Stimulated activated CD8-positive, alpha-beta memory T cell treated with anti-CD3 and anti-CD28 coated beads, Interleukin-4, amount 100 ng/mL, for 24 hours (primary cell): Measurements from ENCODE around the gene CSPG5.

Source experiments
- DNase-seq: peaks from one replicate; pipeline ENCODE4 v3.0.0-alpha.2; 2020; ENCODE audit warnings: low read depth

Gene CSPG5

DNA sequence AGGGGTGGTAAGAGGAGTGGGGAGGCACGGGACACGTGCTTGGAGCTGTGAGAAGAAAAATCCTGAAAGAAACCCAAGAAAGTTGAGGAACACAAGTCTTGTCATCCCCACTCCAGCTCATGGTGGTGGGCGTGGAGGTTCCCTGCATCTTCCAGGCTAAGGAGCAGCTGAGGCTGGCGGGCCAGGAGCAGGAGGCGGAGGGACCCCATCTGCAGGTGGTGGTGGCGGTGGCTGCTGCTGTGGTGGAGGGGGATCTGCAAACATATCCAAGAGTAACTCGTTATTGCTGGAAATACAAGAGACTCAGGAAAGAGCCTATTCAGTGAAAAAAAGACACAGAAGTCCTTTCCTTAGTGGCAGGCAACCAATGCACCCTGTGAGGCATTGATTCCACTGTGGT is 9.4 kb upstream of the CSPG5 start:
- DNase-seq, result no peak

DNA sequence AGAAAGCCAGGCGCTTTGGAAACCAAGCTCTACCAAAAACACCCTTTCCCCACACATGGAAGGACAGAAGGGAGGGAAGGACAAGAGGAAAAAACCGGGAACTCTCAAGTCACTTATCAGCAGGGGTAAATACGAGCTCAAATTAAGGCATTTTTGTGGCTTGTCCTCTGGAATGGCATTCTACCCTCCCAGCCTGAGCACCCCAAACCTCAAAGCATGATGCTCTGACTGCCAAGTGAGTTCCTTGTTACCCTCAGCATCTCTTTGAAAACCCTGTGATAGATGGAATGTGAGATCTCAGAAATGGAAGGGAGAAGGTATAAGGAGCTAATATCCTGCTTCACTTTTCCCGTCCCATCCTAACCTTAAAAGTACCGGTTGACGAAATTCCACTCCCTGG is 8.1 kb upstream of the CSPG5 start:
- no peak for DNase-seq

DNA sequence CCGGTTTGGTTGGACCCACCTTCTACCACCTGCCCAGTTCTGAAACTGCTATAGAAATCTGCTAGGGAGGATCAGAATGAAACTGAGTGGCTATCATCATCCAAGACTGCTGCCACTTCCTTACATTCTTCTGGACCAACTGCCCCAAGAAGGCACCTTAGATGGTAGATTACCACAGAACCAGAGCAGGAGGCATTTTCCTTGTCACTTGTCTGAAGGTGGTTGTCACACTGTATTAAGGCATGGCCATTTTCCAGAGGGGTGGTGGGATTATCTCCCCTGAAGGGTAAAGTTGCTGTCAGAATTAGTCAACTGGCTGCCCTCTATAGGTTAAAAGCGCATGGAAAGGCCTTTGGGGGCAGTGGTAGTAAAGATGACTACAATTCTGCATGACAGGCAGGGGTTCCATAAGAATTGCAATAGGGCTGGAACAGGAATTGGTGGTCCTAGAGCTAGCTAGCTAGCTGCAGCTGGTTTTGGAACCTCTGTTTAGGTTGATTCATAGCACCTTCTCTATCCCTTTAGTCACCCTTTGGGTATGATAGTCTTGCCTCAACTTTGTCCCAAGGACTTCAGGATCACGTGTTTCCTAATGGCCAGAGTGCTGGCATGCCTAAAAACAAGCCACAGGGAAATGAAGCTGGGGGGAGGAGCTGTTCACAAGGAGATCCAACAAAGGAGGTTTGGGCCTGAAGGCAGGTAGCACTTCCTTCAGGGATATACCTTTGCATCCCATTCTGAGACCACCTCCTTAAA is 4.8 kb upstream of the CSPG5 start:
- DNase-seq, result no peak

DNA sequence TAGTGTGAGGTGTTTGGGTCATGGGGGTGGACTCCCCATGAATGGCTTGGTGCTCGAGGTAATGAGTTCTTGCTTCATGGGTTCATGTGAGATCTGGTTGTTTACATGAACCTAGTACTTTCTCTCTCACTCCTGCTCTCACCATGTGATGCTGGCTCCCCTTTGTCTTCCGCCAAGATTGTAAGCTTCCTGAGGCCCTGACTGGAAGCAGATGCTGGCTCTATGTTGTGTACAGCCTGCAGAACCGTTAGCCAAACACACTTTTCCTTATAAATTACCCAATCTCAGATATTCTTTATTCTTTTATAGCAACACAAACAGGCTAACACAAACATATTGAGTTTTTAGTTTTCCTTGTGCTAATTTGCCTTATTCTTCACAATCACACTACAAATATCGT is 3.2 kb upstream of the CSPG5 start:
- DNase-seq, result no peak

DNA sequence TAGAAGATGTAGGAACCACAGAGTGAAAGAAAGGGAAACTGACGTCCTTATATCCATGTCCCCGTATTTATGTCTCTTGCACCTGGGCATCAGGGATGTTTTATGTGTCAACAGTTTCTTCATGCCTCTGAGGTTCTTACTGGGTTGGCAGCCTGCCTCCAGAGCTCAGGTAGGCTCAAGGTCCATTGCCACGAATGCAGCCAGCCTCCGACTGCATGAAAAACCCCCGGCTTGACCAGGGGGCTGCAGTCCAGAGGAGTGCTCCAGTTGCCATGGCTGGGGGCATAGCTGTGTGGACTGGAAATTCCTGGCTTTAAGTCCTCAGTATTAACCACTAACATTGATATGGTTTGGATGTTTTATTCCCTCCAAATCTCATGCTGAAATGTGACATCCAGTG is 2.8 kb upstream of the CSPG5 start:
- DNase-seq, result no peak

DNA sequence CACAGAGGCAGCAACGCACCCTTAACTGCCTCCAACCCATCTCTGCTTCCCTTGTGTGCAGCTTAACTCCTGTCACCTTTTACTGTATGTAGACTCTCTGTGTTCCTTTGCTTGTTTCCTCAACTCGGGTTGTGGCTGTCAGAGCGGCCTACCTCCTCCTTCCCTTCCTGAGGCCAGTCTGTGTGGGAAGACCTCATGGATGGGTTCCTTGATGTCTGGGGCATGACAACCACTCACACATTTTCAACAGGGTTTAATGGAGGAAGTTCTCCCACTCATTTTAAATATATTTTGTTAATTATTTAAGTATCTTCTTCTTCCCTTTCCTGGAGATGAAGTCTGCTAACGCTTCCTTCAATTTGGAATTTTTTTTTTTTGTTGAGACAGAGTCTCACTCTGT is 1.8 kb upstream of the CSPG5 start:
- DNase-seq, result no peak

DNA sequence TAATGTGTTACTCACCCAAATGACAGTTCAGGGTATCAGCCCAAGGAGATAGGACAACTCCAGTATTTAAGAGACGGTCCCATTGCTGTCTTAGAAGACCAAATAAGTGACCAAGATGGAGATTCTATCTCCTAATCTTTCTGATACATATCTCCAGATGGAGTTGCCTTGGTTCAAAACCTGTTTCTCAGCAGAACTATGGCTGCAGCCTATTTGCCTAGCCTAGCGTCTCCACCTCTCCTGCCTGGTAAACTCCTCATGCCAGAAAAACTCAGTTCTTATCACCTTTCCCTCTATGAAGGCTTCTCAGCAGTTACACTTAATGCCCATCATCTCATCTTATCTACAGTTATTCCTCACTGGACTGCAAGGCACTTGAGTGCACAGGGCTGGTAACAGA is 1.2 kb upstream of the CSPG5 start:
- DNase-seq, result no peak

DNA sequence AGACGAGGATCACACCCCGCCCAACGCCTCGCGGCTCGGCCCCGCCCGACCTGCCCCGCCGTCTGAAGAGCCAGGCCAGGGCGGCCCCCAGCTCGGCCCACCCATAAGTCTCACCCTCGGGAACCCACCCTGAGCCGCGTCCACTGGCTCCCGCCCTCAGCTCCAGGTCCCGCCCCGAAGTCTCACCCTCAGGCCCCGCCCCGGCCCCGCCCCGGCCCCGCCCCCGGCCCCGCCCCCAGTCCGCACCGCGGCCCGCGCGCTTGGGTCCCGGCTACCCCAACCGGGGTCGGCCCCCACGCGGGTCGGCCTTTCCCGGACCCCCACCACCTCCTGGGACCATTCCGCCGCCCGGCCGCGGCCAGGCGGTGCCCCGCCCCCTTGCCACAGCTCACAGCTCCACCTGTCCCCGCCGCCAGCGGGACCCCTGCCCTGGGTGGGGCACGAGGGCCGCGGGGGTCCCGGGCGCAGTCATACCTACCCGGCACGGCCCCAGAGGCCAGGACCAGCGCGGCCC is 489 bp downstream of the CSPG5 start:
- DNase-seq, result peak; percentile 13

DNA sequence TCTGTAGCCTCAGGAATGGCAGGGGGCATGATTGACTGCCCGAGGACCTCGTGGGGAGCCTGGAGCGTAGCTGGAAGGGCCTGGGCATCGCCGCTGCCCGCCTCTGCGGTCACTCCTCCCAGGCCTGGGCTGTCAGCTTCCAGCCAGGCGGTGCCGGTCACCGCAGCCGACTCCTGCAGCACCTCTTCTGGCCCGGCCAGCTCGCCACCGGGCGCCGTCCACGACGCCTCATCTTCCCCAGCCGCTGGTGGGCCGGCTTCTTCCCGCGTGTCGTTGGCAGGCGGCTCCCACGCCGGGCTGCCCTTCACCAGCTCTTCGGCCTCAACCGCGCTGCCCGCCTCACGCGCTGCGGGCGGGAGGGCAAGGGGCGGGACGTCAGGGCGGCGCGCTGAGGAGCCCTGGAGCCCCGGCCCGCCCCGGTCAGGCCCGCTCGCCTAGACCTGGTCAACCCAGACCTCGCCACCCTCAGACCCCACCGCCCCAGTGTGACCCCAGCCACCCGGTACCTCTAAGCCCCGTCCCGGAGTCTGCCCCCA is 1.0 kb downstream of the CSPG5 start:
- no peak for DNase-seq

DNA sequence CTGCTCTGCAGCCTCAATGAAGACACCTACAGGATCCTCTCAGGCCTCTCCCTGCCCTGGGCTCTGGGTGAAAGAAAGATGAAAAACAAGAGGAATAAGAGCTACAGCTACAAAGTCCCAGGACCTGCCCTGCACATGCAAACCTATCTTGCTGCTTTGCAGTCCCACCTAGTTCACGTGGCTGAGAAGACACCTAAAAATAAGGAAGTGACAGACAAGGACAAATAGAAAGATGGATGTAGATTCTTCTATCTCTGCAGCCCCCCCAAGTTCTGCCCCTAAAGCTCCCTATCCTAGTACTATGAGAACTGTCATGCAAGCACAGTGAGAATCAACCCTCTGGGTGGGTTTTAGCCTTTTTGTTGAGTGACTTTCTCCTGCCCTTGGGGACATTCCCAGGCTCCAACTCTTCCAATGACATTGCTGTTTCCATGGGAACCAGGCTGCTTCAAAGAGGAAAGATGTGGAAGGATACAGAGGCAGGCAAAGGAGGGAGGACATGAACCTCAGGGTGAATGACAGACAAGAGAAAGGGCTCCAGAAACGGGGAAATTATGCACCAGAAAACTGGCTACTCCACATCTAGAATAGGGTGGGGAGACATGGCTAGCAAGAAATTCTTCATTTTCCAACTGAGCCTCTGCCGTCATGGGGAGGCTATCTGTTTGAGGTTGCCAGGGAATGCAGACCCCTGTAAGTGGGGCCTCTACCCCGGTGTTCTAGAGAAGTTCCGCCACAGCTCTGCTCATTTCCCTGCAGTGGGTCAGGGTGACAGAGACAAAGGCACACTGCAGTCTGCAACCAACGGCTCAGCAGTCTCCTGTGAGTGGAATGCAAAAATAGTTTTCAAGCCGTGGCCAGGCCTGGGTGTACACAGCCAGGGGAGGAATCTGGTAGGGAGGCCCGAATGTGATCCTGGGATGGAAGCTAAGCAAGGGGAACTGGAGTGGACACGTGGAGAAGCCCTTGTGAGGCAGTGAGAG is 5.2 kb downstream of the CSPG5 start:
- no peak for DNase-seq

DNA sequence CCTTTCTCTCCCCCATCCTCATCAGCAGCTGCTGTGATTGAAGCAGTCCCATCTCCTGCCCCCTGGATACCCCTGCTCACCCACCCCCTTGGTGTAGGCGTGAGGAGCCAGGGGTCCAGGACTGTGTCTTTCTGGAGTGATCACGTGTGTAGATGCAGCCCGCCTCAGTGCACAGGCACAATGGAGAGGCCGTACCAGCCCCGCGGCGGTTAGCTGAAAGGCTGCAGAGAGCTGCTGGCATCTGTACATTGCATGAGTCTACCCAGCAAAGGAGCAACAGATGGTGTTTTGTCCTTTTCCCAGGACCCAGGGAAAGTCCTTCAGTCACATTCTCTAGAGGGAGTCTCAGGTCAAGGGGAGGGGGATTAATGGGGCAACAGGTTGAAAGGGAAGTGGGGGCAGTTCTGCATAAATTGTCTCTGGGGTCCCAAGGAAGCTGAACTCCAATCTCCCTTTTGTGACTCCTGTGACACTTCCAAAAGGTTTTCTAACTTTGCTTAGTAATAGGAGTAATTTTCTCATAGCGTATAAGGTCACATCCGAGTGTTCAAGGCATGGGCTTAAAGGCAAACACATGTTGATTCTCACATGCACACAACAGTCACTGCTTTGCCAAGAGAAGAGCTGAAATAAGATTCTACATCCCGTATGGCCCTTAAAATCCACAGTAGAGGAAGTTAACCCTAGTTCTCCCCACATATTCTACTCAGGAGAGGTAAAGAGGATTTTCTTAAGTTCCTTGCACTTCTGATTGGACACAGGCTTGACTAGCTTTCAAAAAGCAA is 7.1 kb downstream of the CSPG5 start:
- DNase-seq, result no peak

DNA sequence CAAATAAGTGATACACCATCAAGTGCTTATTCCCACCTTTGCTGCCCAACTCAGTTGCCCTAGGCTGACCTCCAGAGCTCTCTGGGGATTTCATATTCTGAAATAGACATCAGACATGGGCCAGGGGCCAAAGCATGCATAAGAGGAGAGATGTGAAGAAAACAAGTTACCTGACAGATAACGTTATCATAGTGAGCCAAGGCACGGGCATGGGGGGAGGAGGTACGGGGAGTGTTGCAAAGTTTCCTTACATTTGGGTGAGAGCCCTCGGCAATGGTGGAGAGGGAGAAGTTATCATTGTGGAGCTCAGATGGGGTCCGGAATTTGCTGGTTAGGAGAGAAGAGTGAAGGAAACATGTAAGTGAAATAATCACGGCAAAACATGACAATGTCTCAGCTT is 9.8 kb downstream of the CSPG5 start:
- DNase-seq, result no peak

DNA sequence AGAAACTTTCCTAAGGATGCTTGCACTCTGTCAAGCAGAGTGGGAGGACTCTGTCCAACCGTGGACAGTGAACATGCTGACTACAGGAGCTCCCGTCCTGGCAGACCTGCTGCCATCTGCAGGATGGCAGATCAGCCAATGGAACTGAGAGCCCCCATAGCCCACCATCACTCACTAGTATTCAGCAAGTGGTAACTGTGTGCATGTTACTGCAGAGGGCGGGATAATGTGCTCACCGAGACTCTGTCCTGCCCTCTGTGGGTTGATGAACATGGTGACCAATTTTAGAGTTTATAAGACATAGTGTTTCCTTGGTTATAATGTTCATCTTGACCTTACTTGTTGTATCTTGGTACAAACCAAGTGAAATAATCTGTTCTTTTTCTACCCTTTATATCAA is 11.5 kb downstream of the CSPG5 start:
- no peak for DNase-seq

DNA sequence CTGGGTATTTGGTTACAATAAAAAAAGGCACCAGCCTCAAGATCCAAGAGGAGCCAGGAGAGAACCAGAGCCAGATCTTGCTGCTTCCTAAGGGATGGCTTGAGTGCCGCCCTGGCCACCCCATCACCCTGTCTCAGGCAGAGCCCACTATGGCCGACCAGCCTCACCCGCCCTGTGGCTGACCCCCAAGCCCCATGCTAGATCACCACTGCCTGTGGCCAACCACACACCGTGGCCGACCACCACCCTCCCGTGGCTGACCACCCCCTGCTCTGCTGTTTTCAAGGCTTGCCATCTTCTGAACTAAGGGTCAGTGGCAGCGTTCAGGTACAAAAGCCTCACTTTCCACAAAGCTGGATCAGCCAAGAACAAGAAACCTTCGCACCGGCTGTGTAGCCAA is 12.0 kb downstream of the CSPG5 start:
- no peak for DNase-seq

DNA sequence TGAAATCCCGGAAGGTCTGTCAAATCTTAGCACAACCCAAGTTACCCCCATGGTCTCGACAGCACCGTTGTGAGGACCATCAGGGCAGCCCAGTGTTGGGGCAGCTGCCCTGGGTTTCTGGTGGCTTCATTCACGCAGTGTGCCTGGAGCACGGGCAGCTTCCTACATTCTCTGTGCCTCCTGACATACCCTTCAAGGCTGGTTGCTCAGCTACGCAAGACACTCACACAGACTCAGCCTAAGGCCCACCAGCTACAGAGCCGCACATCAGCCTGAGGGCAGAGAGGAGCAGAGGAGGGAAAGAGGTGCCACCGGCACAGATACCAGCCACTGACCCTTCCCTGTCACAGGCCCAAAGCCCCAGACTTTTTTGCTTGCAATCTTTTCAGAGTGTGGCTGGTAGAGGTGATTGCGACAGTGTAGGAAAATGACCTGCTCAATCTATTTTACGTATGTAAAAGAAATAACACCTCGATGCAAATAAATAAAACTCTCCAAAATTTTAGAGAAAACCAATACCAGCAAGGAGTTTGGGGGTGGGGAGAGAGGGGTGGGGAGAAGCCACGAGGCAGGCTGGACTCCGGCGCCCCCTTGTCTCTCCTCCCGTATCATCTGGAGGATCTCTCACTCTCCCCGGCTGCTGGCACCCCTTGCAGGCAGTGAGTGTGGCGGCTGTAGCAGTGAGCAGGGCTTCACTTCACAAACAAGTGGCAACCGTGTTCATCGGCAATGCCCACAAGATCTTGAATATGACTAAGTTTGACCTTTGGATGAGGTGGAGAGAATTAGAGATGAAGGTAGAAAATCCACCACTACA is 12.7 kb downstream of the CSPG5 start:
- DNase-seq, result no peak

DNA sequence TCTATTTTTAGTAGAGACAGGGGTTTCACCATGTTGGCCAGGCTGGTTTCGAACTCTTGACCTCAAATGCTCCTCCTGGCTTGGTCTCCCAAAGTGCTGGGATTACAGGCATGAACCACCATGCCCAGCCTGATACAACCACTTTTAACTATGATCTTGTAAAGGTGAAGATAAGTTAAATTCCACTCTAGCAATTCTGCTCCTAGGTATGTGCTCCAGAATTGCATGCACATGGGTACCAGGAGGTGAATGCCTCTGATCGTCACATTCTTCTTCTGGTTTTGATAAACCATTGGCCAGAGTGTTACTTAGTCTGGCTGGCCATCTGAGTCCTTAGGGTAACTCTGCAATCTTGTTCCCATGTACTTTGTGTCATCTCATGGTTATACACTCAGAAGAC is 22.3 kb downstream of the CSPG5 start:
- no peak for DNase-seq

DNA sequence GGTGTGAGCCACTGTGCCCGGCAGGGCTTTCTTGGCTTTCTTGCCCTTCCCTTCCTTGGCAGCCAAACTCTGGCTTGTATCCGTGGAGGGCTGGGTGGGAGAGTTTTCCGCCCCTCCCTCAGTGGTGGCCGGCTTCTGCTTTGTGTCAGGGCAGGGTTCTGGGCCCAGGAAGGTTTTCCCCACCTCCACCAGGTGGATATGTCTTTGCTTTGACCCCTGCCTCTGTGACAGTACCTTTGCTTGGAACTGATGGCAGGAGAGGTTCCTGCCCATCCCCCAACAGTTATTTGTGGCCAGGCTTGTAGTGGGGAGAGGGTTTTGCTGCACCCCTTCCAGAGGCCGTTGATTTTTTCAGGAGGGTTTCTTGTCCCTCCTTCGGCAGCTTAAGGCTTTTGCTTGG is 24.3 kb downstream of the CSPG5 start:
- DNase-seq, result no peak

DNA sequence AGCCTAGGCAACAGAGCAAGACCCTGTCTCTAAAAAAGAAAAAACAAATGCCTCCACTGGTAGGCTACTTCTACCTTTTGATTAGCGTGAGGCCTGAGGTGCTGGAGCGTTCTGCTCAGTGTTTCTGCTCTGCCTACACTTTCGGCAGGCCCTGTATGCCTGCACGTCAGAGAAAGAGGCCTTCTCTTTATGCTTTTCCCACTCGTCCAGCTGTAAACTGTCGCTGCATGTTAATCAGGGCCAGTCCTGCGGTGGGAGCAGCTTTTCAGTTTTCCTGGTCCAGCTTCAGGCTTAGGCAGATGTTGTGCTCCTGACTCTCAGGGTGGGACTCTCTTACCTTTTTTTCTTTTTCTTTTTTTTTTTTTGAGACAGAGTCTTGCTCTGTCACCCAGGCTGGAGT is 25.3 kb downstream of the CSPG5 start:
- no peak for DNase-seq

DNA sequence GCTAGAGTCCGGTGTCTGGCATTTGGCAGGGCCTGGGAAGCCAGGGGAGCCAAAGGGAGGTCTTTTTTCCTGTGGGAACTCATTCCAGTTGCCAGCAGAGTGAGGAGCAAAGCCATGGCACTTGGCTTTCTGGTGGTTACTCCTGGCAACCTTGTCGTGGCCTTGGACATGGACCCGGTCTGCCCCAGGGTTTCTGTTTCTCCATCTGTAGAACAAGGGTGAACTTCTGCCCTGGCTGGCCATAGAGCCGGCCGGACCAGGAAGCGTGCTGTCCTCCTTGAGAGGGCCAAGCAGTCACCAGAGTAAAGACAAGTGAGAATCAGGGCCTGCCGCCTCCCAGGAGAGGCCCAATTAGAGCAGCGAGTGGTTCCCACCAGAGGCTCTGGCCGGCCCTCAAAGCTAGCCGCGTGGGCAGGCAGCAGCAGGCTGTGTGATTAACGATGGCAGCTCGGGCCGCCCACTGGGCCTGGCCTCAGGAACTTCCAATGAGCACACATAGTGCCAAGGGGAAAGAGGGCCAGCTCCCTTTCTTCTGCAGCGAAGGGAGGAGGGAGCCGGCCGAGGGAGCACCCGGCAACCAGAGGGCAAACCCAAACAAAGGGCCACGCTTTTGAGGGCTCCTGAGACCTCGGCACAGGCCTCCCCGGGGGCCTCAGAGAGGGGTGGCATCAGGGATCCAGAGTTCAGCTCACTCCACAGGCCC is 36.0 kb downstream of the CSPG5 start:
- DNase-seq, result no peak

DNA sequence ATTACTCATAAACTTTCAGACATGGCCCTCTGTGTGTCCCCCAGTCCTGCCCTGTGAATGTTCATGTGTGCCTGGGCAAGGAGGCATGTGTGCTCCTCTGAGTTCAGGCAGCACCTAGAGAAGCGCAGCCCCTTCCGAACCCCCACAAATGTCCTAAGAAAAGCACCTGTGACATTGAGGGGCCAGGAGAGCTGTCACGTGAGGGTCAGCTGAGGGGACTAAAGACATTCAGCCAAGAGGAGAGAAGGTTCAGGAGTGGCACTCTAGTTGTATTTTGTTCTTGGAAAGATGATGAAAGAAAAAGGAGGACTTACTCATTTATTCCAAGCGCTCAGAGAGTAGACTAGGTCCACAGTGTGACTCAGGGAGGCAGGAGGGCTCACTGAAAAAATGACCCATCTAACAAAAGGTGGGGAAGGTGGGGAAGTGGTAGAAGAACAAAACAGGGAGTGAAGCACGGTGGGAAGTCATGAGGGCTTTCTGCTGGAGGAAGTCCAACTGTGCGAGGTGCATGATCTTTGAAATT is 37.0 kb downstream of the CSPG5 start:
- DNase-seq, result no peak
